DOHH2 (cell line): Measurements from ENCODE around the gene ATXN7L1.

Experiments
- CTCF ChIP-seq: fragments of 200-600 bp; sonication (generic); IDR thresholded peaks from one replicate; pipeline ENCODE4 v1.5.1; 2014; ENCODE audit warnings: antibody characterized with exemption, mild to moderate bottlenecking, low read depth, low read length; ENCODE audit not compliant: poor library complexity, severe bottlenecking
- EZH2phosphoT487 ChIP-seq: fragments of 200-600 bp; sonication (generic); IDR thresholded peaks from 2 replicates; pipeline ENCODE4 v1.6.1; 2017; ENCODE audit warnings: borderline replicate concordance, mild to moderate bottlenecking, antibody characterized with exemption, low read length, moderate library complexity, mixed read lengths

DNA sequence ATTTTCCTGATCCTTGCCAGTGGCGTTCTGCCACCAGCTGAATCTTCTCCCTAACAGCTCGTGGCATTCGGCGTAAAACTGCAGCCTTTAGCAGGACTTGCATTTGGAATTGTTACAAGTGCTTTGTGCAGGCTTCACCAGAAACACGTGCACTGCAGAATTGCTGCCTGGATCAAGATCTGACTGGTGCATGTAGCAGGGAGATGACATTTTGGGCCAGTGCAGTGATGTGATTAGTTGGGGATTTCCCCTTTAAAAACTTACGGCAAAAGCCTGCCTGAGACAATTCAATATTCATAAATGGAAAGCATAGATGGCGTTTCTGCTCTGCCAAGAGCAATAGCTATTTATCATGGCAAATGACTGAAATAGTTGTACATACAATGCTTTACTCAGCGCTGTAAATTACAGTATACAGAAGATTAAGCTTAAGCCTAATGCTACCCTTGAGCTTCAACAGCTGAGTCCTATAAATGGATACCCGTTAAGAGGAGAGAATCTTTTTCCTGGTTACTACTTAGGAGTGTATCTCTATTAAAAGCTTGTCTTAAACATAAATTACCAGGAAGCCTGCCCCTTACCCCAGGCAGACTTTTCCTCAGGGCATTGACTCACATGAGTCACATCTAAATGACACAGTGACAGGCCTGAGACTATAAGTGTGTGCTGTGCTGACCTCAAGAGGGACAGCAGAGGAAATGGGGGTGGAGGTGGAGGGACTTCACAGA is 106.3 kb downstream of the ATXN7L1 start:
- no peak for TF ChIP-seq CTCF
- no peak for TF ChIP-seq EZH2phosphoT487
